ENCODE data around the gene HS6ST2. TPM values are rescaled to one million over a fixed set of nuclear protein-coding genes. Genes with fewer than 3 reads are reported as not detected.

Gene HS6ST2
- total RNA-seq, 1 experiment from 2014 or later = 7.4 TPM

DNA sequence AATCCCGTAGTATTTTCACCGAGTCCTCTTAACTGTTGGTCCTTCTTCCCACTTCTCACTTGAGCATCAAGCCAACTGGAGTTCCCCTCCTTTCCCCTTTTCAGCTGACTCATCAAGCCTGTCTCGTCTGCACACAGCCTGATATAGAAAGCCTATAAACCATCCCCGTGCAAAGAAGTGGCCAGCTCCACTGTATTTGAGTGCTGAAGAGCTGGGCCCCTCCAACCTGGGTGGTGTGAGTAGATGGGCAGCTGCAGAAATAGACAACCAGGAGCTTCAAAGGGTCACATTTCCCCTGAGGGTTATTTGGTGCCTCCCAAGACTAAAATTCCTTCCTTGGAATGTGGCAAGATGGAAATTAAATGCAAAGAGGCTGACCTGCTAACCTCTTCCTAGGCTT is 199.7 kb downstream of the HS6ST2 start:
- CTCF ChIA-PET = no interaction called here
- intact Hi-C loops (cut with micrococcal nuclease) = no loop called here
- no peaks in the 10 kb centered on the region for H4K20me1 ChIP-seq (ENCODE audit: low read length)
- H2AFZ ChIP-seq (ENCODE audit: low read length) = no peak overlapping the region
- no peaks in the 10 kb centered on the region for H3K27me3 ChIP-seq (ENCODE audit: low read length)
- H3K36me3 ChIP-seq (ENCODE audit: low read depth, low read length) = no peaks in the 10 kb centered on the region
- H3K9ac ChIP-seq (ENCODE audit: low read length) = no peak overlapping the region
- POLR2A ChIA-PET (ENCODE audit: unreplicated experiment) = no interaction called here
- H3K9me3 ChIP-seq (ENCODE audit: low read length) = no peaks in the 10 kb centered on the region
- H3K9me2 ChIP-seq (replicated peaks; ENCODE audit: low read length) = no peaks in the 10 kb centered on the region
- no peak overlapping the region for H3K4me3 ChIP-seq (ENCODE audit: low read length)
- no TSS peak for BruUV-seq (replicated peaks)
- H3K4me1 ChIP-seq (ENCODE audit: insufficient read depth, low read length) = no peaks in the 10 kb centered on the region
- H3K4me2 ChIP-seq (ENCODE audit: low read length) = no peak overlapping the region
- TF ChIP-seq CTCF (conservative IDR thresholded peaks at IDR 0.05; ENCODE audit: low read depth, low read length) = no peak
- TF ChIP-seq EZH2 (IDR thresholded peaks at IDR 0.05; ENCODE audit: low read length, unreplicated experiment) = no peak
- TF ChIP-seq EZH2phosphoT487 (IDR thresholded peaks at IDR 0.05; ENCODE audit: borderline replicate concordance, low read length) = no peak
- no peaks in the 10 kb centered on the region for H3K79me2 ChIP-seq (ENCODE audit: low read length)
- ATAC-seq (no peak), DNase-seq (no peak)
- H3K27ac ChIP-seq (ENCODE audit: low read length) = no peak overlapping the region
- H3F3A ChIP-seq (ENCODE audit: low read length, unreplicated experiment) = no peaks in the 10 kb centered on the region

DNA sequence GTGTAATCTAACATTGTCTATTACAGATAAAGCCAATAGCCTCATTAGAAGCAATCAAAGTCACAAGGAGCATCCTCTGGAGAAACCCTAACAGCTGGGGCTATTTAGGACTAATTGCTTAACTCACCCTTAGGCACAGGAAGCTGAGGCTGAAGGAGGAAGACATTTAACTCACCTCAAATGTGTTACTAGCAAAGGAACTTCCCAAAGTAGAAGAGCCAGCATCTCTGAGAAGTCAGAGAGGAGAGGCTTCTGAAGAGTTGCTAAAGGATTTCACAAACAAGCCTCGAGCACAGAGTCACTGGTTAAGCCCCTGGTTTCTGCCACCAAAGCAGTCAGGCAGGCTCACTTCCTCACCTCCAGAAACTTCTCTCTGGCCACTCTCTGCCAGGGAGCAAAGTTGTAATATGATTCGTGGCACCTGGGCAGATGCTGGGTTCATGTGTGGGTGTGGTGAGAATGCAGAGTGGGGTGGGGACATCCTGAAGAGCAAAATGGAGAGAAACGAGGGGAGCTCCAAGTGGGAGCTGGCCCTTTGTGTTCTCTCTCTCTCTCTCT is 201.3 kb downstream of the HS6ST2 start:
- Histone ChIP-seq H3K9me3 (ENCODE audit: low read length) (no peaks in the 10 kb centered on the region), H3K36me3 (ENCODE audit: low read depth, low read length) (no peaks in the 10 kb centered on the region), H3K79me2 (ENCODE audit: low read length) (no peaks in the 10 kb centered on the region), H3K4me2 (ENCODE audit: low read length) (no peak overlapping the region), H2AFZ (ENCODE audit: low read length) (no peak overlapping the region), H3K4me1 (ENCODE audit: insufficient read depth, low read length) (no peaks in the 10 kb centered on the region), H3K27ac (ENCODE audit: low read length) (no peak overlapping the region), H3F3A (ENCODE audit: low read length, unreplicated experiment) (no peaks in the 10 kb centered on the region), H3K9me2 (replicated peaks; ENCODE audit: low read length) (no peaks in the 10 kb centered on the region), H3K27me3 (ENCODE audit: low read length) (no peaks in the 10 kb centered on the region), H4K20me1 (ENCODE audit: low read length) (no peaks in the 10 kb centered on the region), H3K4me3 (ENCODE audit: low read length) (no peak overlapping the region), H3K9ac (ENCODE audit: low read length) (no peak overlapping the region)
- TF ChIP-seq CTCF (conservative IDR thresholded peaks at IDR 0.05; ENCODE audit: low read depth, low read length) (no peak), EZH2 (IDR thresholded peaks at IDR 0.05; ENCODE audit: low read length, unreplicated experiment) (no peak), EZH2phosphoT487 (IDR thresholded peaks at IDR 0.05; ENCODE audit: borderline replicate concordance, low read length) (no peak)
- no peak for DNase-seq
- CTCF ChIA-PET = no interaction called here
- intact Hi-C loops (cut with micrococcal nuclease) = no loop called here
- no TSS peak for BruUV-seq (replicated peaks)
- POLR2A ChIA-PET (ENCODE audit: unreplicated experiment) = no interaction called here
- no peak for ATAC-seq

DNA sequence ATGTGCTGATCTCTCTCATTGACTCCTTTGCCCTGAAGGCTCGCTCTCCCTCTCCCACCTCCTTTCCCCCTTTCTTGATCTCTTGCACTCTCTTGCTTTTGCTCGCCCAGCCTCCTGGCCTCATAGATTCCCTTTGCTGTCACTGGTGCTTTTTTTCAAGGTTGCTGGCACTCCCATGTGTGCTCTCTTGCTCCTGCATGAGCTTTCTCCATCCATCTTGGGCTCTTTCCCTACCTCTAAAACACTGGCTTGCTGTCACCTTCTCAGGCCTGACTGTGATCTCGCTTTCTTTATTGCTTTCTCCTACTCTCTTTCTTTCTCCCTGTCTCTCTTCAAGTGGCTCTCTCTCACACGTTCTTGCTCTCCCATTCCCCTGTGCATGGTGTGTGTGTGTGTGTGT is 202.0 kb downstream of the HS6ST2 start:
- intact Hi-C loops (cut with micrococcal nuclease) = no loop called here
- Histone ChIP-seq H3K9me2 (replicated peaks; ENCODE audit: low read length) (no peaks in the 10 kb centered on the region), H3K4me1 (ENCODE audit: insufficient read depth, low read length) (no peaks in the 10 kb centered on the region), H2AFZ (ENCODE audit: low read length) (no peak overlapping the region), H3K27me3 (ENCODE audit: low read length) (no peaks in the 10 kb centered on the region), H3K4me2 (ENCODE audit: low read length) (no peak overlapping the region), H3K4me3 (ENCODE audit: low read length) (no peak overlapping the region), H3K36me3 (ENCODE audit: low read depth, low read length) (no peaks in the 10 kb centered on the region), H3F3A (ENCODE audit: low read length, unreplicated experiment) (no peaks in the 10 kb centered on the region), H3K9me3 (ENCODE audit: low read length) (no peaks in the 10 kb centered on the region), H4K20me1 (ENCODE audit: low read length) (no peaks in the 10 kb centered on the region), H3K9ac (ENCODE audit: low read length) (no peak overlapping the region), H3K27ac (ENCODE audit: low read length) (no peak overlapping the region), H3K79me2 (ENCODE audit: low read length) (no peaks in the 10 kb centered on the region)
- no peak for DNase-seq
- ChIA-PET CTCF (no interaction called here), POLR2A (ENCODE audit: unreplicated experiment) (no interaction called here)
- no TSS peak for BruUV-seq (replicated peaks)
- TF ChIP-seq EZH2 (IDR thresholded peaks at IDR 0.05; ENCODE audit: low read length, unreplicated experiment) (no peak), CTCF (conservative IDR thresholded peaks at IDR 0.05; ENCODE audit: low read depth, low read length) (no peak), EZH2phosphoT487 (IDR thresholded peaks at IDR 0.05; ENCODE audit: borderline replicate concordance, low read length) (no peak)
- ATAC-seq = no peak
